C4-2B (cell line): Measurements from ENCODE around the gene MTA1.

ENCODE experiments used
- H3K27ac ChIP-seq: fragments of 450-650 bp; 2 replicates; pipeline ENCODE4 v1.5.1; 2017
- ZFX ChIP-seq: fragments of 450-650 bp; IDR thresholded peaks from 2 replicates; pipeline ENCODE4 v1.6.1; 2017
- TF ChIP-seq, protein P1 (sequence below): fragments of 450-650 bp; conservative IDR thresholded peaks from 2 replicates; pipeline ENCODE4 v1.5.1; 2017; ENCODE audit warnings: mild to moderate bottlenecking

Gene MTA1

DNA sequence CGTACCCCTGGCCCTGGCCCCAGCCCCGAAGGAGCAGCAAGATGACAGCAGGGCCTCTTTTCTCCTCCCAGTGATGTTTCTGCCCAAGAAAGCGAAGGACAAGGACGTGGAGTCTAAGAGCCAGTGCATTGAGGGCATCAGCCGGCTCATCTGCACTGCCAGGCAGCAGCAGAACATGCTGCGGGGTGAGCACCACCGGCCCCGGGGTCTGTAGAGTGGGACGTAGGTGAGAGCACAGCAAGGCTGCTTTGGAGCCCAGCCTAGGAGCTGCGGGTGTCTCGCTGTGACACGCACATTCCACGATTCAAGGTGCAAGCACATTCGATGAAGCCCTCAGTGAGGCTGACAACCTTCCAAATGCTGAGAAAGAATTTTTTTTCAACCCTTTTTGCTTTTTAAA is 26.5 kb upstream of the MTA1 start:
- TF ChIP-seq, protein P1, sequence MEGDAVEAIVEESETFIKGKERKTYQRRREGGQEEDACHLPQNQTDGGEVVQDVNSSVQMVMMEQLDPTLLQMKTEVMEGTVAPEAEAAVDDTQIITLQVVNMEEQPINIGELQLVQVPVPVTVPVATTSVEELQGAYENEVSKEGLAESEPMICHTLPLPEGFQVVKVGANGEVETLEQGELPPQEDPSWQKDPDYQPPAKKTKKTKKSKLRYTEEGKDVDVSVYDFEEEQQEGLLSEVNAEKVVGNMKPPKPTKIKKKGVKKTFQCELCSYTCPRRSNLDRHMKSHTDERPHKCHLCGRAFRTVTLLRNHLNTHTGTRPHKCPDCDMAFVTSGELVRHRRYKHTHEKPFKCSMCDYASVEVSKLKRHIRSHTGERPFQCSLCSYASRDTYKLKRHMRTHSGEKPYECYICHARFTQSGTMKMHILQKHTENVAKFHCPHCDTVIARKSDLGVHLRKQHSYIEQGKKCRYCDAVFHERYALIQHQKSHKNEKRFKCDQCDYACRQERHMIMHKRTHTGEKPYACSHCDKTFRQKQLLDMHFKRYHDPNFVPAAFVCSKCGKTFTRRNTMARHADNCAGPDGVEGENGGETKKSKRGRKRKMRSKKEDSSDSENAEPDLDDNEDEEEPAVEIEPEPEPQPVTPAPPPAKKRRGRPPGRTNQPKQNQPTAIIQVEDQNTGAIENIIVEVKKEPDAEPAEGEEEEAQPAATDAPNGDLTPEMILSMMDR = no peak
- no peak for TF ChIP-seq ZFX
- no peak overlapping the region for H3K27ac ChIP-seq

DNA sequence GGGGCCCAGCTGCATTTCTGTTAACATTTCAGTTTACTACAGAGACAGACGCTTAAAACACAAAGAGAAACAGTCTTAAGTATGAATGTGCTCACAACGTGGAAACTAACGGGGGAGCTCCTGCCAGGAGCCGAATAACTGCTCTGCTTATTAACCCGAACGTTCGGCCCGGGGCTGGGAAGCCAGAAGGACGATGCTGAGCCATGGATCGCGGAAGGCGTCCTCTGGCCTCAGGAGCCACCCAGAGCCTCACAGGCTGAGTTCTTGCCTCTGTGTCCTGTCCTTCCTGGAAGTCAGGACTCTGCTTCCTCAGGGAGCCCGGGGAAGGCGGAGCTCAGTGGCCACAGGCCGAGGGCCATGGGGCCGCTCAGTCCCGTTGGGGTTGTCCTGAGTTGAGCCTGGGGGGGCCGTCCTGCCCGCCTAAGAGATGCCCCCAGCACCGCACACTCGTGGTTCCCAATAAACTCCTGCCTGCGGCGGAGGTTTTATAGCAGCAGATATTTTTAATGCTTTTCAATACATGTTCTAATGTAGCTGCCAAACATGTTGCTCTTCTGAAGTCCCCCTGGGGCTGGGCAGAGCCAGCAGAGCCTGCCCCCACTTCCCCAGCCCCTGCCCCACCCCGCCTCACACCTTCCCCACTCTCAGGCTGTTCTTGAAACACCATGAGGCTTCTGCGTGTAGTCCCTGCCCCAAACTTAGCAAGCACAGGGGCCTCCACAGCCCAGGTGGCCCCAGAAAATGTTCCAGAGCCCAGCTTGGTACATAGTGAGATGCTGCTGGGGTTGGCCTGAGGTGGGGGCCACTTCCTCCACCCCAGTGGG is 24.7 kb upstream of the MTA1 start:
- no peak overlapping the region for H3K27ac ChIP-seq
- TF ChIP-seq, protein P1 = no peak
- TF ChIP-seq ZFX = no peak

DNA sequence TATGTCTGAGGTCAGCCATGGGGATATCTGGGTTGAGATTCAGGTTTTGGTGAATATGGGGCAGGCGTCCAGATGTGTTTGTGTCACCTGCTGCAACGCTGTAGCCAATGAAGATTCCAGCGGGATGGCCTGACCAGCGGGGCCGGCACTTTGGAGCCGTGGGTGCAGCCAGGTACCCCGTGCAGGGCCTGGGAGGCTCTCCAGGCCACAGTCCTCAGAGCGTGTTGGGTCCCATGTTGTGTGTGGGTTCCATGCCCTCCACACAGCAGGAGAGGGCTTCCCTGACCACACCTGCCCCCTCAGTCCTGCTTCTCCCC is 24.1 kb upstream of the MTA1 start:
- H3K27ac ChIP-seq = no peak overlapping the region
- TF ChIP-seq, protein P1 = no peak
- no peak for TF ChIP-seq ZFX

DNA sequence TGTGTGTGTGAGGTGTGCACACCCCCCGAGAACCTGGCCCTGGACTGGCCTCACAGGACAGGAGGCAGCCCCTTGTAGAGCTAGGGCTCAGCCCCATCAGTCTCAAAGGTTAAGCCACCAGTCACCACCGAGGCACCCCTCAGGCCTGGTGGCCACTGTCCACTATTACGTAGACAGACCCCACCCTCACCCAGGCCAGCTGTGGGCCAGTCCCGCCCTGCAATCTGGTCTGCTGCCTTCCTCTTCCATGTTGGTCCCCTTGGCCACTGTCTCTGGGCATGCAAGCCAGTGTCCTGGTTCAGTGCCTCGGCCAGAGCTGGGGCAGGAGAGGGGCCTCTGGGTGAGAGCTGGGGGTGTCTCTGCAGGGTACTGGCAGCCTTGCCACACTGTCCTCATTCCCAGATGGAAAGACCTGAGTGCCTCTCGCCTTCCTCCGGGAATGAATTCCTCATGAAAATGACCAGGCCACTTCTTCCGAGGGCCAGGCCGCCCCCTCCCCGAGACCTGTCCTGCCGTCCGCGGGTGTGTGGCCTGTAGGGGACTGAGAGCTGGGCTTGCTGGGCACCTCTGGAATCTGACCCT is 22.2 kb upstream of the MTA1 start:
- H3K27ac ChIP-seq = peak overlapping the region; percentile 95
- TF ChIP-seq, protein P1 = no peak
- no peak for TF ChIP-seq ZFX

DNA sequence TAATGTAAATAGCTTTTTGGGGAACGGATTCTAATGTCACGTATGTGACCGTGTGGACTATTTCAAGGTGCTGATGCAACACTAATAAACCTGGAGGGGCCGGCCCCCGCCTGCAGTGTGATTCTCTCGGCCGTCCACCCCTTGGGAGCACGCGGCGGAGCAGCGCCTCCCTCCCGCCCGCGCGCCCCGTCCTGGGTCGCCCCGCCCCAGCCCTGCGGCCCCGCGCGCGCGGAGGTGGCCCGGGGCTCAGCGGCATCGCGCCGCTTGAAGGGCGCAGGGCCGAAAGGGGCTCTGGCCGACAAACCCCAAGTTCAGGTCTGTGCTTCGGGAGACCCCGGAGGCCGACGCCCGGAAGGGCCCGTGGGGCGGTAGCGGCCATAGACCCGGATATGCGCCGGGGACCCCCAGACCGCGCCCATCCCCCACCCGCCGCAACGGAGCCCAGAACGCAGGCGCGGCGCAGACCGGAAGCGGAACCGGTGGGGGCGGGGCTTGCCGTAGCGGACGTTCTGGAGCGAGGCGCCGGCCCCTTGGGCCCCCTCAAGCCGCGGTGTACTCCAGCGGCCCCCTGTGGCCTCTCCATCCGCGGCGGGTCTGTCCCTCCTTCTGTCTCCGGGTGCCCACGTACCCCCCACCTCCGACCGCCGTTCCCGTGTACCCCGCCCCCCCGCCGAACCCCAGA is 21.4 kb upstream of the MTA1 start, which contains the start of gene TEX22:
TEX22 (plus strand) TSS at position 495 of the 682 bp plus-strand sequence. CDS start 803 bp downstream, outside the sequence.
- TF ChIP-seq ZFX = no peak; the same call in 1 of the 2 replicates
- TF ChIP-seq, protein P1 = no peak
- H3K27ac ChIP-seq = peak within 1 kb of the TSS; percentile 95

DNA sequence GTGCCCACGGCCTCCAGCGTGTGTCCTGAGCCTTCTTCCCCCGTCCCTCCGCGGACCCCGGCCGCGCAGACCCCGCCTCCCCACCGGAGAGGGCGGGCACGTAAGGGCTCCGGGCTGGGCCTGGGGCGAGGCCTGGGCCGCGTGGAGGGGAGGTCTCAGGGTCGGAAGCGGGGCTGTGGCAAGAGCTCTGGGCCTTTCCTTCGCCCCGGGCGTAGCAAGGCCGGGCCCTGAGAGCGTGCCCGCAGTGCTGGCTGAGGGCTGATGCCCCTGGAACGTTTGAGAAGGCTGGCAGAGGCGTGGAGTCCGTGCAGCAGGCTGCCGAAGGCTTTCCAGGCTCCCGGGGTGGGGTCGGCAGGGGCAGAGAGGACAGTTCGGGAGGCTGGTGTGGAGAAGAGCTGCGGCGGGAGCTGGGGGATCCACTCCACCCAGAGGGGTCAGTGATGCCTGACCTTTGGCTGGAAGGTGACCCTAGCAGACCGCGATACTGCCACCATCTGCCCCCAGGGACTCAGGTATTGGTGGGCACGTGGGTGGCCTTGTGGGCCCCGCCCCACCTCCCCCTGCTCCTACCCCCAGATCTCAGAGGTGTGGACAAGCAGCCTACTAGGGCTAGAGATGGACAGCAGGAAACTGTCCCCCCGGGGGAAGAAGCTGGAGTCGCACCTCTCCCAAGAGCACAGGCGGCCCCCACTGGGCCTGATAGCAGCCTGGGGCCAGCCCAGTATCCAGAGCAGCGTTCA is 20.7 kb upstream of the MTA1 start:
- TF ChIP-seq, protein P1 = no peak
- TF ChIP-seq ZFX = peak; percentile 84; the same call in 1 of the 2 replicates
- peak overlapping the region; percentile 95 for H3K27ac ChIP-seq

DNA sequence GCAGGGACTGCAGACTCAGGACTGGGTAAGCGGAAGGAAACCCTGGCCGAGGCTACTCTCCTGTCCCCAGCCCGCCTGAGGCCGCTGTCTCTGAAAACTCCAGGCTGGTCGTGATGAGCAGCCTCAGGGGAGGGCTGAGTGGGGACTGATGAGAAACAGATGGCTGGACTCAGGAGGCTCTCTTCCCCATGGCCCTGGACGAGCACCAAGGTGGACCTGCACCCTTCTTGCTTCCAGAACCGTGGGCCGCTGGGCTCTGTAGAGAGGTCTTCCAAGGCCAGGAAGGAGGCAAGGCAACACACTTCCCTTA is 20.2 kb upstream of the MTA1 start:
- H3K27ac ChIP-seq = peak overlapping the region; percentile 95
- TF ChIP-seq ZFX = no peak
- TF ChIP-seq, protein P1 = no peak
